DND-41 (cell line): ENCODE results near the gene SLC4A5.

Experiments used
- CTCF ChIP-seq: IDR thresholded peaks from 2 replicates; pipeline ENCODE4 v1.5.1; 2012; ENCODE audit warnings: borderline replicate concordance, low read length, moderate library complexity, mild to moderate bottlenecking; ENCODE audit not compliant: poor library complexity, severe bottlenecking; ENCODE audit errors: extremely low read depth
- EZH2 ChIP-seq: IDR thresholded peaks from 3 replicates; pipeline ENCODE4 v1.6.1; 2012; ENCODE audit warnings: borderline replicate concordance, low read depth, mild to moderate bottlenecking, moderate library complexity, low read length, inconsistent platforms; ENCODE audit not compliant: severe bottlenecking

GRCh38 chr2:74347303-74347702 is 4.1 kb upstream of the SLC4A5 start:
- TF ChIP-seq CTCF (no peak), EZH2 (no peak)
